ENCODE measurements around the gene ALDH1L2. TPM values are rescaled to one million over a fixed set of nuclear protein-coding genes. Genes with fewer than 3 reads are reported as not detected.

The ALDH1L2 gene
- total RNA-seq, 1 donor from 2014 or later, result 3.0 TPM

DNA sequence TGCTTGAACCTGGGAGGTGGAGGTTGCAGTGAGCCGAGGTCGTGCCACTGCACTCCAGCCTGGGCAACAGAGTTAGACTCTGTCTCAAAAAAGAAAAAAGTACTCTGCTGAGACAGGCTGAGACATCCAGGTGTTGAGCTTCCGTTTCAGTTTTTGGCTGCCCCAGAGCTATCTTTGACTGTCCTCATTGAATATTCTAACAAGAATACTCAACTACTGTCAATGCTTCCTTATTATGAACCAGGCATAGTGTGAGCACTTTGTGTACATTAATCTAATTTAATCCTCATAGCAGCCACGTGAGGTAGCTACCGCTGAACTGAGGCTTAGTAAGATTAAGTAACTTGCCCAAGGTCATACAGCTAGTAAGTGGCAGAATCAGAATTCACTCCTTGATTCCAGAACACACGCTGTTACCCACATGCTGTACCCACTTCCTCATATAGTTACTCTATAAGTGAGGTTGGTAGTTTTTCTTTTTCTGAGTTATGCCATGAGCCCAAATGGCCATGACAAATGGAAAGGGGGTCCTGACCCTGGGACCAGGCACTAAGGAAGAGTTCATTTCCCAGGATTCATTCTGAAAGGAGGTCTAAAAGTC lies 11.3 kb downstream of the ALDH1L2 start:
- H3K27ac ChIP-seq (replicated peaks), result no peak overlapping the region
- H3K4me1 ChIP-seq, result no peaks in the 10 kb centered on the region
- no peaks in the 10 kb centered on the region for H3K36me3 ChIP-seq
- TF ChIP-seq, protein P1, sequence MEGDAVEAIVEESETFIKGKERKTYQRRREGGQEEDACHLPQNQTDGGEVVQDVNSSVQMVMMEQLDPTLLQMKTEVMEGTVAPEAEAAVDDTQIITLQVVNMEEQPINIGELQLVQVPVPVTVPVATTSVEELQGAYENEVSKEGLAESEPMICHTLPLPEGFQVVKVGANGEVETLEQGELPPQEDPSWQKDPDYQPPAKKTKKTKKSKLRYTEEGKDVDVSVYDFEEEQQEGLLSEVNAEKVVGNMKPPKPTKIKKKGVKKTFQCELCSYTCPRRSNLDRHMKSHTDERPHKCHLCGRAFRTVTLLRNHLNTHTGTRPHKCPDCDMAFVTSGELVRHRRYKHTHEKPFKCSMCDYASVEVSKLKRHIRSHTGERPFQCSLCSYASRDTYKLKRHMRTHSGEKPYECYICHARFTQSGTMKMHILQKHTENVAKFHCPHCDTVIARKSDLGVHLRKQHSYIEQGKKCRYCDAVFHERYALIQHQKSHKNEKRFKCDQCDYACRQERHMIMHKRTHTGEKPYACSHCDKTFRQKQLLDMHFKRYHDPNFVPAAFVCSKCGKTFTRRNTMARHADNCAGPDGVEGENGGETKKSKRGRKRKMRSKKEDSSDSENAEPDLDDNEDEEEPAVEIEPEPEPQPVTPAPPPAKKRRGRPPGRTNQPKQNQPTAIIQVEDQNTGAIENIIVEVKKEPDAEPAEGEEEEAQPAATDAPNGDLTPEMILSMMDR (IDR thresholded peaks at IDR 0.05; ENCODE audit: borderline replicate concordance), result no peak
- no peak for DNase-seq
- no peak overlapping the region for H3K4me3 ChIP-seq
- no peaks in the 10 kb centered on the region for H3K27me3 ChIP-seq (ENCODE audit: low read depth)
- intact Hi-C loops (cut with micrococcal nuclease), result no loop called here
- no peaks in the 10 kb centered on the region for H3K9me3 ChIP-seq (replicated peaks)

DNA sequence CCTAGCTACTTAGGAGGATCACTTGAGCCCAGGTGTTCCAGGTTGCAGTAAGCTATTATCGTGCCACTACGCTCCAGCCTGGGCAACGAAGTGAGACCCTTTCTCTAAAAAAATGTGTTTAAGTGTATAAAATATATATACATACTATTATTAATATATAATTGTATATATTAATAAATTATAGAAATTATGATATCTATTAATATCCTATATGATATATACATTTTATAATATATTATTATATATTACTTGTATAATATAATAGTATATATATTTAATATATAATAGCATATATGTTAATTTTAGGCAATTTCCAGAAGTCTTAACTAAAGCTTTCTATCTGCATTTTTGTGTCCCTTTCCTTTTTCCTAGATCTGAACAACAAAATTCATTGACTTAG lies 12.3 kb downstream of the ALDH1L2 start:
- DNase-seq, result no peak
- intact Hi-C loops (cut with micrococcal nuclease), result no loop called here
- no peak overlapping the region for H3K27ac ChIP-seq (replicated peaks)
- no peak overlapping the region for H3K4me3 ChIP-seq
- no peaks in the 10 kb centered on the region for H3K9me3 ChIP-seq (replicated peaks)
- no peaks in the 10 kb centered on the region for H3K27me3 ChIP-seq (ENCODE audit: low read depth)
- H3K4me1 ChIP-seq, result no peaks in the 10 kb centered on the region
- TF ChIP-seq, protein P1 (IDR thresholded peaks at IDR 0.05; ENCODE audit: borderline replicate concordance), result no peak
- no peaks in the 10 kb centered on the region for H3K36me3 ChIP-seq

DNA sequence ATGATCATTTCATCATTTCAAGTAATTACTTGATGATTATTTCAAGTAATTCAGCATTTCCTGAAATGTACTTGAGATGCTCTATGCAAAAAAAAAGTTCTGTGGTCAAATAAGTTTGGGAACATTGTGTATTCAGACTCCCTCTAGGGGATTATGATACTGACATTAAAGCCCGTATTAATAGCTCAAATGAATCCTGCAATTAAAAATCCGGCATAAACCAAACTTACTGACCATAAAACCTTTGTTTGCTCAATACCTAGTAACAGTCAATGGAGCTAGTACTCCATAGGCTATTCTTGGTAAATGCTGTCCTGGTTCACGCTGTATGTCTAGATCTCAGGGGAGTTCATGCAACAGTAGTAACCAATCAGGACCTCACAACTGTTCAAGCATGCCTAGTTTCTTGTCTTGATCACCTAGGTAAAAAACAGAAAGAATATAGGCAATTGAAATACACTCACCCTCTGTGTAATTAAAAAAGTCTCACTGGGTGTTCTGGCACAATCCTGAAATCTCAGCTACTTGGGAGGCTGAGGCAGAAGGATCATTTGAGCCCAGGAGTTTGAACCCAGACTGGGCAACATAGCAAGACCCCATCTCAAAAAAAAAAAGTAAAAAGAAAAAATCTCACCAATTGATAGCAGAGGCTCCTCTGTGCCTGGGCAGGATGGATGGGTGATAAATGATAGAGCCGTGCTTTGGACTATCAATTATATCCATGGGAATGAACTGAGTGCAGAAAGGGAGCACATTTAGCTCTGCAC lies 14.1 kb downstream of the ALDH1L2 start:
- TF ChIP-seq, protein P1 (IDR thresholded peaks at IDR 0.05; ENCODE audit: borderline replicate concordance), result no peak
- no peak for DNase-seq
- H3K36me3 ChIP-seq, result no peaks in the 10 kb centered on the region
- no peak overlapping the region for H3K4me3 ChIP-seq
- no peaks in the 10 kb centered on the region for H3K27me3 ChIP-seq (ENCODE audit: low read depth)
- H3K27ac ChIP-seq (replicated peaks), result no peak overlapping the region
- H3K4me1 ChIP-seq, result no peaks in the 10 kb centered on the region
- intact Hi-C loops (cut with micrococcal nuclease), result no loop called here
- no peaks in the 10 kb centered on the region for H3K9me3 ChIP-seq (replicated peaks)

DNA sequence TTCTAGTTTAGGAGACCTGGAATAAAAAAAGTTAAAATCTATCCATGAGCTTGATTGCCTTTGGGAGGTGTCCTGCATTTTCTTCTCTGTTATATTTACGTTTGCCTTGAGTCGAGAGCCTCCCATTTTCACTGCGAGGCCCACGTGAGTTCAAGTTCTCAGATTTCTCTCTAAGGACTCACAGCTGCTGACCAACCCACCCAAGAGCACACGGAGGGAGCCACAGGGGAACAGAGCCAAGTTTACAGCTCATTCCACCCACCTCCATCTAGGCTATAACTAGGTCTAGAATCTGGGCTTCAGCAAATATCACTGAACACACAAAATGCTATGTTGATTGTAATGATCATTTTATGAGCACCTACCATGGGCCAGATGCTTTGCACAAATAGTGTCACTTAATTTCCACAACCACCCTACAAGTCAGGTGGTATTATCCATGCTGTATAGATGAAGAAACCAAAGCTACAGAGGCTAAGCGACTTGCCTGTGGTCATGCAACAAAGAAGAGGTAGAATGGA lies 16.7 kb downstream of the ALDH1L2 start:
- Histone ChIP-seq H3K9me3 (replicated peaks) (no peaks in the 10 kb centered on the region), H3K27me3 (ENCODE audit: low read depth) (no peaks in the 10 kb centered on the region), H3K27ac (replicated peaks) (no peak overlapping the region), H3K36me3 (no peaks in the 10 kb centered on the region), H3K4me3 (no peak overlapping the region), H3K4me1 (no peaks in the 10 kb centered on the region)
- no peak for DNase-seq
- TF ChIP-seq, protein P1 (IDR thresholded peaks at IDR 0.05; ENCODE audit: borderline replicate concordance), result no peak
- intact Hi-C loops (cut with micrococcal nuclease), result no loop called here

DNA sequence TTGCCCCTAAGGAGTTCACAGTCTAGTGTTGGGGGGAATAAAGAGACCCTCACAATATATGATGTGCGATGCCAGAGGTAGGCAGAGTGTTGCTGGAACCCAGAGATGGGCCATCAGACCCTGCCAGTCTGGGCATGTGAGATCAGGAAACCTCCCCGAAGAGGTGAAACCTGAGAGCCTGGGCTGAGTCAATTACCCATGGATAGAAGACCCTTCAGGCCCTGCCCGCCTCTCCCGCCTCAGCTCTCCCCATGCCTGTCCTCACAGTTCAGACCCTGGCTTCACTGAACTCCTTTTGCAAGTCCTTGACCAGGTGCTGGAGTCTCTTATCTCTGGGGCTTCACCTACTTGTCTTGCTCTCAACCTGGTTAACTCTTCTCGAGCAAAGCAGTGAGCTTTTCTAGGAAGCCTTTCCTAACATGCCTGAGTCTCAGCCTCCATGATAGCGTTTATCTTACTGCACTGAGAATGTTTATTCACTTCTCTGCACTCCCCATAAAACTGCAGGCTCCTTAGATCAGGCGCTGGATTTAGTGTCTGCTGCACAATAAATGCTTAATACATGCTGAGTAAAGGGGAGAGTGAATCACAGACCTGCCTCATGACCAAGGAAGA lies 19.6 kb downstream of the ALDH1L2 start:
- Histone ChIP-seq H3K4me3 (no peak overlapping the region), H3K27me3 (ENCODE audit: low read depth) (no peaks in the 10 kb centered on the region), H3K9me3 (replicated peaks) (no peaks in the 10 kb centered on the region), H3K36me3 (peaks cover 4% of the 10 kb centered on the region), H3K27ac (replicated peaks) (no peak overlapping the region), H3K4me1 (no peaks in the 10 kb centered on the region)
- TF ChIP-seq, protein P1 (IDR thresholded peaks at IDR 0.05; ENCODE audit: borderline replicate concordance), result no peak
- intact Hi-C loops (cut with micrococcal nuclease), result no loop called here
- DNase-seq, result no peak
